K562 (cell line): Measurements from ENCODE around the gene USP49. TPM values are rescaled to one million over a fixed set of nuclear protein-coding genes. Genes with fewer than 3 reads are reported as not detected.

Source experiments
- ARID3A ChIP-seq: IDR thresholded peaks from 2 replicates; pipeline ENCODE4 v1.6.1; 2012; ENCODE audit warnings: low read depth, low read length, improper control_type of control experiment, borderline replicate concordance
- CBFA2T2 ChIP-seq: fragments of 450-650 bp; conservative IDR thresholded peaks from 2 replicates; pipeline ENCODE4 v1.6.1; 2017; ENCODE audit warnings: mild to moderate bottlenecking
- CHCHD3 ChIP-seq: fragments of 250-450 bp; sonication (Bioruptor Pico); IDR thresholded peaks from 2 replicates; pipeline ENCODE4 v2.1.2; 2022; ENCODE audit warnings: mild to moderate bottlenecking
- FOXP1 ChIP-seq: sonication (generic); formaldehyde crosslinking; IDR thresholded peaks from 2 replicates; pipeline ENCODE4 v1.8.0; 2022; ENCODE audit warnings: mild to moderate bottlenecking, missing genetic modification reagents
- HNRNPL ChIP-seq: fragments of 200-400 bp; formaldehyde crosslinking; IDR thresholded peaks from 2 replicates; pipeline ENCODE4 v1.6.1; 2017; ENCODE audit warnings: low read depth, mild to moderate bottlenecking, low read length
- MECOM ChIP-seq: fragments of 250-450 bp; sonication (Bioruptor Pico); IDR thresholded peaks from 2 replicates; pipeline ENCODE4 v1.8.0; 2022; ENCODE audit warnings: inconsistent platforms
- MEF2A ChIP-seq: IDR thresholded peaks from 2 replicates; pipeline ENCODE4 v1.6.1; 2011; ENCODE audit warnings: low read depth, mild to moderate bottlenecking, low read length, moderate library complexity; ENCODE audit not compliant: control insufficient read depth
- NFRKB ChIP-seq: fragments of 450-650 bp; IDR thresholded peaks from 2 replicates; pipeline ENCODE4 v1.6.1; 2016; ENCODE audit warnings: low read depth
- RREB1 ChIP-seq: fragments of 250-450 bp; sonication (Bioruptor Pico); IDR thresholded peaks from 2 replicates; pipeline ENCODE4 v1.4.0; 2020
- SUPT5H ChIP-seq: fragments of 450-650 bp; IDR thresholded peaks from 2 replicates; pipeline ENCODE4 v1.6.1; 2016
- THAP7 ChIP-seq: fragments of 250-450 bp; sonication (Bioruptor Pico); IDR thresholded peaks from 2 replicates; pipeline ENCODE4 v1.5.0; 2021
- ZNF57 ChIP-seq: fragments of 450-650 bp; formaldehyde crosslinking; IDR thresholded peaks from 2 replicates; pipeline ENCODE4 v1.4.0; 2020; ENCODE audit warnings: mild to moderate bottlenecking, moderate library complexity
- ZNF717 ChIP-seq: fragments of 250-450 bp; sonication (Bioruptor Pico); IDR thresholded peaks from 2 replicates; pipeline ENCODE4 v1.5.0; 2021
- ZNF76 ChIP-seq: fragments of 250-450 bp; sonication (Bioruptor Pico); IDR thresholded peaks from 2 replicates; pipeline ENCODE4 v1.4.0; 2020; ENCODE audit warnings: mild to moderate bottlenecking, moderate library complexity, borderline replicate concordance
- ZNF79 ChIP-seq: fragments of 250-450 bp; sonication (Bioruptor Pico); IDR thresholded peaks from 2 replicates; pipeline ENCODE4 v1.4.0; 2020; ENCODE audit warnings: low read depth, mild to moderate bottlenecking, moderate library complexity
- polyA plus RNA-seq, 8 experiments: library from polyadenylated mRNA; depleted of rRNA in 4 of 8; stranded (reverse) in 5 of 8; unstranded in 3 of 8; fragments of >200 nt; fragmentation: Nextera tagmentation in 2 of 8; fragmentation: Illumina TruSeq in 1 of 8; extraction: Ambion mirVana in 2 of 8; extraction: Trizol in 1 of 8; gene quantifications; 2 replicates each; pipeline versions ENCODE4 v1.2.1 to v1.2.3, GENCODE V29; 2011 to 2014; ENCODE audit warnings: inconsistent platforms in 1 of 8, missing spikeins in 1 of 8
- total RNA-seq, 7 experiments: library from RNA; depleted of rRNA in 6 of 7; stranded (reverse); fragments of >200 nt in 6 of 7; fragmentation: Illumina TruSeq in 2 of 7; extraction: Trizol in 2 of 7; gene quantifications; 2 replicates each; pipeline versions ENCODE4 v1.2.1 to v1.2.3, GENCODE V29; 2011 to 2021; ENCODE audit warnings: low replicate concordance in 1 of 7
- TF ChIP-seq, protein P1 (sequence below): fragments of 250-450 bp; sonication (Bioruptor Pico); IDR thresholded peaks from 2 replicates; pipeline ENCODE4 v1.8.0; 2022; ENCODE audit warnings: inconsistent platforms, mild to moderate bottlenecking, moderate library complexity, borderline replicate concordance

Gene USP49
- total and polyA plus RNA-seq, 9 of the 15 experiments (the other 6 are each of a cell fraction or from before 2014, with no cell fraction given) = 1.0 to 9.9 (median 6.5) TPM

DNA sequence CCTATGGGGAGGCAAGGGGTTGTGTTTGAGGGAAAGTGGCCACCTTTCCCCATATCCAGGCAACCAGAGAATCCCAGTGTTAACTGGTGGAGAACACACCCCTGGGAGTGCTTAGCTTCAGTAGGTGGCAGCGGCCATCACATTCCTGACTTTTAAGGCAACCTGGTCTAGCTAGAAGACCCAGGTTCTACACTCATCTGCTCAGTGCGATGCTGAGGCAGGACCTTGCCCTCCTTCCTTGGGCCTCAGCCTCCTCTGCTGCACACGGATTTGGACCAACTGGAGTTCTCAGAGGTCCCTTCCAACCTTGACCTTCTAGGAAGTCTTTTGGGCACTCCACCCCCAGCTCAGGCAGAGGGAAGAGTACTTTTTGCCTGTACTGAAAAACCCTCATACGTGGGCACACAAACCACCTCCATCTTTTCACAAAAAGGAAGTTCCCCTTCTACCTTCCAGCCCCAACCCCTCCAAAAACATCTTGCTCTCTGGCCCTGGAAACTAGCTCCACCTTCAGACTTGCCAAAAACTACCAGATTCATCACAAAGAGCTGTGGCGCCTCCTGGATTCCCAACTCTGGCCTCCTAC lies 43.5 kb upstream of the USP49 start (continued):
- TF ChIP-seq ZNF79 (peak; percentile 9; the same call in 1 of the 2 replicates), MEF2A (no peak), ZNF57 (CRISPR knock-in tag) (peak; percentile 59; the same call in 1 of the 2 replicates), FOXP1 (CRISPR knock-in tag) (no peak), RREB1 (CRISPR knock-in tag) (no peak; the same call in 1 of the 2 replicates), CBFA2T2 (no peak), SUPT5H (no peak), ZNF717 (CRISPR knock-in tag) (no peak), ZNF76 (0 out of 2 replicates have a peak, but pooled peaks have one; percentile 16), THAP7 (peak; percentile 60; the same call in 1 of the 2 replicates), MECOM (CRISPR knock-in tag) (0 out of 2 replicates have a peak, but pooled peaks have one; percentile 5), ARID3A (no peak), CHCHD3 (CRISPR knock-in tag) (no peak), NFRKB (no peak), HNRNPL (0 out of 2 replicates have a peak, but pooled peaks have one; percentile 9)
- TF ChIP-seq, protein P1, sequence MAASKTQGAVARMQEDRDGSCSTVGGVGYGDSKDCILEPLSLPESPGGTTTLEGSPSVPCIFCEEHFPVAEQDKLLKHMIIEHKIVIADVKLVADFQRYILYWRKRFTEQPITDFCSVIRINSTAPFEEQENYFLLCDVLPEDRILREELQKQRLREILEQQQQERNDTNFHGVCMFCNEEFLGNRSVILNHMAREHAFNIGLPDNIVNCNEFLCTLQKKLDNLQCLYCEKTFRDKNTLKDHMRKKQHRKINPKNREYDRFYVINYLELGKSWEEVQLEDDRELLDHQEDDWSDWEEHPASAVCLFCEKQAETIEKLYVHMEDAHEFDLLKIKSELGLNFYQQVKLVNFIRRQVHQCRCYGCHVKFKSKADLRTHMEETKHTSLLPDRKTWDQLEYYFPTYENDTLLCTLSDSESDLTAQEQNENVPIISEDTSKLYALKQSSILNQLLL (CRISPR knock-in tag) = no peak
